ENCODE results near the gene P3H2. TPM values are rescaled to one million over a fixed set of nuclear protein-coding genes. Genes with fewer than 3 reads are reported as not detected.
"Not testable (repeated sequence)": the region's sequence is repeated elsewhere in the genome, so short reads cannot be mapped to it uniquely, and the experiment has no call there.

P3H2 gene
- total and polyA plus RNA-seq, 7 donors, result 0.24 to 3.4 (median 1.2) TPM

DNA sequence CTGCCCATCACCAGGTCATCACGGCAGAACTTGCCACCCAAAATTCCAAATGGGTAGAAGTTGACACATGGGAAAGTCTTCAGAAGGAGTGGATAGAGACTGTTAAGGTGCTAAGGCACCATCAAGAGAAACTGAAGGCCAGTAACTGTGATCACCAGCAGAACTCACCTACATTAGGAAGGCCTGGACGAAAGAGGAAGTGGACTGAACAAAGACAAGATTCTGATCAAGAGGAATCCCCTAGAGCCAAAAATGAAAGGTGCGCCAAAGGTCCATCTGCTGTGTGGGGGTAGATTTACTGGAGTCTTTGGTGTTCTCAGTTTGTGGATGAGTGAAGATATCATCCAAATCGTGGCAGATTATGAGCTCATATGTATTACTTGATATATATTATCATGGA, 46.3 kb upstream of the P3H2 start:
- TF ChIP-seq, protein P1, sequence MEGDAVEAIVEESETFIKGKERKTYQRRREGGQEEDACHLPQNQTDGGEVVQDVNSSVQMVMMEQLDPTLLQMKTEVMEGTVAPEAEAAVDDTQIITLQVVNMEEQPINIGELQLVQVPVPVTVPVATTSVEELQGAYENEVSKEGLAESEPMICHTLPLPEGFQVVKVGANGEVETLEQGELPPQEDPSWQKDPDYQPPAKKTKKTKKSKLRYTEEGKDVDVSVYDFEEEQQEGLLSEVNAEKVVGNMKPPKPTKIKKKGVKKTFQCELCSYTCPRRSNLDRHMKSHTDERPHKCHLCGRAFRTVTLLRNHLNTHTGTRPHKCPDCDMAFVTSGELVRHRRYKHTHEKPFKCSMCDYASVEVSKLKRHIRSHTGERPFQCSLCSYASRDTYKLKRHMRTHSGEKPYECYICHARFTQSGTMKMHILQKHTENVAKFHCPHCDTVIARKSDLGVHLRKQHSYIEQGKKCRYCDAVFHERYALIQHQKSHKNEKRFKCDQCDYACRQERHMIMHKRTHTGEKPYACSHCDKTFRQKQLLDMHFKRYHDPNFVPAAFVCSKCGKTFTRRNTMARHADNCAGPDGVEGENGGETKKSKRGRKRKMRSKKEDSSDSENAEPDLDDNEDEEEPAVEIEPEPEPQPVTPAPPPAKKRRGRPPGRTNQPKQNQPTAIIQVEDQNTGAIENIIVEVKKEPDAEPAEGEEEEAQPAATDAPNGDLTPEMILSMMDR (IDR thresholded peaks at IDR 0.05), result no peak
- Histone ChIP-seq H3K27me3 (ENCODE audit: insufficient read depth in 3 of 3, low read length in 2 of 3) (no peaks in the 10 kb centered on the region), H3K4me1 (no peaks in the 10 kb centered on the region), H3K4me3 (no peak overlapping the region), H3K36me3 (ENCODE audit: insufficient read depth in 1 of 2, low read depth in 1 of 2) (no peaks in the 10 kb centered on the region), H3K9me3 (no peaks in the 10 kb centered on the region), H3K27ac (no peak overlapping the region)
- ATAC-seq (no peak), DNase-seq (no peak)
- intact Hi-C loops (cut with DNase I), result no loop called here
- 87 to 92% (median 91%) methylated on average over 4 of the region's 4 CpGs for WGBS, 3 donors

DNA sequence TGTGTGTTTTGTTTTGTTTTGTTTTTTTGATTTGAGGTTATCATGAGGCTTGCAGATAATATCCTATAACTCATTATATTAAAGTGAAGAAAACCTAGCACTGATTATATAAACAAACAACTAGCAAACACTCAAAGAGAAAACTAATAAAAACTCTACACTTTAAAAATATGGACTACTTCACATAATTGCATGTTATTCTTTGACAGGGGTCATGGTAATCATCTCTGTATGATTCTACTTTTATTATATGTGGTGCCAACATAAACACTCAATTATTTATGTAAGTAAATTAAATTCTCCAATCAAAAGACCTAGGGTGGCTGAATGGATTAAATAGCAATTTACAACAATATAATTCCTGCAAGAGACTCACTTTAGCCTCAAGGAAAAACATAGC, 44.6 kb upstream of the P3H2 start:
- Histone ChIP-seq H3K27me3 (ENCODE audit: insufficient read depth in 3 of 3, low read length in 2 of 3) (no peaks in the 10 kb centered on the region), H3K4me3 (no peak overlapping the region), H3K4me1 (no peaks in the 10 kb centered on the region), H3K27ac (no peak overlapping the region), H3K36me3 (ENCODE audit: insufficient read depth in 1 of 2, low read depth in 1 of 2) (no peaks in the 10 kb centered on the region), H3K9me3 (no peaks in the 10 kb centered on the region)
- TF ChIP-seq, protein P1 (IDR thresholded peaks at IDR 0.05), result no peak
- DNase-seq (no peak), ATAC-seq (no peak)
- intact Hi-C loops (cut with DNase I), result no loop called here

DNA sequence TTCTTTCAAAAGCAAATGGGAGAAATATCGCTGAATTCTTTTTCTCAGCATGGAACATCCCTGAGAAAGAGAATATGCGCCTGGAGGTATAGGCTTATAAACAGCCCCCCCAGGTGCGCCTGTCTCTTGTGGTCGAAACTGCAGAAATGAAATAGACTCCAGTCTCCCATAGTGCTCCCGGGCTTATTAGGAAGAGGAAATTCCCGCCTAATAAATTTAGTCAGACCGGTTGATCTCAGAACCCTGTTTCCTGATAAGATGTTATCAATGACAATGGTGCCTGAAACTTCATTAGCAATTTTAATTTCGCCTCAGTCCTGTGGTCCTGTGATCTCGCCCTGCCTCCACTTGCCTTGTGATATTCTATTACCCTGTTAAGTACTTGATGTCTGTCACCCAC, 41.3 kb upstream of the P3H2 start:
- H3K27me3 ChIP-seq (ENCODE audit: insufficient read depth in 3 of 3, low read length in 2 of 3); H3K27ac ChIP-seq; H3K4me3 ChIP-seq; H3K9me3 ChIP-seq; DNase-seq; ATAC-seq; intact Hi-C loops (cut with DNase I); H3K4me1 ChIP-seq; H3K36me3 ChIP-seq (ENCODE audit: insufficient read depth in 1 of 2, low read depth in 1 of 2): not testable (repeated sequence)
- WGBS, 3 donors, result 78 to 88% (median 82%) methylated on average over 7 to 8 of the region's 9 CpGs

DNA sequence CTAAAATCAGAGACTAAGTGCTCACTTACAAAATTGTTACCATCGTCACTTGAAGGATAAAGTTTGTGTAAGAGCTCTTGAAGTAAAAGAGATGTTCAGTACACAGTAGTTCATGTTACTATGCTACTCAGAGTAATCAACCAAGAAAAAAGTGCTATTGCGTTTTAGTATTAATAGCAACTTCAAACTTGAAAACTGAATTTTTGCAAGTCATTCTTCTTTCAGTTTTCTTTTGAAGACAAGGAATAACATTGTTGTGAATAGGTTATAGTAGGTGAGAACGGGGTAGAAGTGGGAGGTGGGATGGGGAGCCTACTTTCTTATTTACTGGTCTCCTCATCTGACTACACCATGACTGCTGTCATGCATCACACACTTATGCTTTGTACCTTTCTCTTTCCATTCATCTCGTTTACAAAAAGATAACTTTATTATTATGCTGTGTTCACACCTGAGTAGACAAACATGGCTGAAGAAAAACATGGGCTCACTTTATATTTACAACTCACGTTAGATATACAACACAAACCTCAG, 39.3 kb upstream of the P3H2 start:
- no peaks in the 10 kb centered on the region for H3K4me1 ChIP-seq
- TF ChIP-seq, protein P1 (IDR thresholded peaks at IDR 0.05), result no peak
- no peak overlapping the region for H3K27ac ChIP-seq
- intact Hi-C loops (cut with DNase I), result no loop called here
- no peaks in the 10 kb centered on the region for H3K9me3 ChIP-seq
- no peak for ATAC-seq
- H3K4me3 ChIP-seq, result no peak overlapping the region
- H3K36me3 ChIP-seq (ENCODE audit: insufficient read depth in 1 of 2, low read depth in 1 of 2), result no peaks in the 10 kb centered on the region
- 86 to 90% (median 89%) methylated on average over 5 of the region's 5 CpGs for WGBS, 3 donors
- no peak for DNase-seq
- H3K27me3 ChIP-seq (ENCODE audit: insufficient read depth in 3 of 3, low read length in 2 of 3), result no peaks in the 10 kb centered on the region

DNA sequence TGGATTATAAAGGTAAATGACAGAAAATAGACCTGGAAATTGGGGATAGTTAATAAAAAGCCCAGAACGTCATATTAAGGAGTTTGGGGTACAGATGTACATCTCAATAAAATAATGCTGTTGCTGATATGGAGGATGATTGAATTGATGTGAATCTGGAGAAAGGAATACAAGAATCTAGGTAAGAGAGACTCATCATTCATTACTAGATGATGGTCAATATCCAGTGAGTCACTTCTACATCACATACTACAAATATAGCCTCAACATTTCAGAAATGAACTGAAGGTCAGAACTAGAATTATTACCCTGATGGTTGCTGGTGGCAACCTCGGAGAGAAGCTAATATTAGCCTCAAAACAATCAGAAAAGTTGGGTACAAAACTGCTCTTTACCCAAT, 37.6 kb upstream of the P3H2 start:
- H3K27me3 ChIP-seq (ENCODE audit: insufficient read depth in 3 of 3, low read length in 2 of 3), result no peaks in the 10 kb centered on the region
- no peaks in the 10 kb centered on the region for H3K36me3 ChIP-seq (ENCODE audit: insufficient read depth in 1 of 2, low read depth in 1 of 2)
- H3K4me1 ChIP-seq, result no peaks in the 10 kb centered on the region
- TF ChIP-seq, protein P1 (IDR thresholded peaks at IDR 0.05), result no peak
- H3K4me3 ChIP-seq, result no peak overlapping the region
- H3K9me3 ChIP-seq, result no peaks in the 10 kb centered on the region
- H3K27ac ChIP-seq, result no peak overlapping the region
- 40 to 59% (median 51%) methylated on average over 2 of the region's 2 CpGs for WGBS, 3 donors
- intact Hi-C loops (cut with DNase I), result no loop called here
- DNase-seq (no peak), ATAC-seq (no peak)
